Lower leg skin (tissue), 4 donors: Measurements from ENCODE around the gene OR51B5. TPM values are rescaled to one million over a fixed set of nuclear protein-coding genes. Genes with fewer than 3 reads are reported as not detected.
"Not testable (repeated sequence)": the region's sequence is repeated elsewhere in the genome, so short reads cannot be mapped to it uniquely, and the experiment has no call there.

ENCODE experiments used
- DNase-seq, 2 donors: peaks; one replicate each; pipeline ENCODE4 v3.0.0-alpha.2; 2019; ENCODE audit warnings: low spot score in 2 of 2
- H3K4me3 ChIP-seq: fragments of 200-600 bp; sonication (generic); 2 replicates; pipeline ENCODE4 v1.5.1; 2017; ENCODE audit warnings: mild to moderate bottlenecking, low read depth; ENCODE audit not compliant: poor library complexity, severe bottlenecking
- CTCF ChIP-seq, 3 donors: fragments of 450-650 bp; IDR thresholded peaks; one replicate each; pipeline ENCODE4 v1.5.1; 2016; ENCODE audit warnings: antibody characterized with exemption in 3 of 3, mild to moderate bottlenecking in 3 of 3, moderate library complexity in 2 of 3
- POLR2A ChIP-seq, 2 donors: fragments of 450-650 bp; IDR thresholded peaks; one replicate each; pipeline ENCODE4 v1.6.1; 2016 to 2017; ENCODE audit warnings: antibody characterized with exemption in 2 of 2, mild to moderate bottlenecking in 1 of 2, moderate library complexity in 1 of 2
- WGBS, 2 donors: methylation state at CpG; one replicate each; pipeline ENCODE4 v1.1.5; 2018; 5-methylcytosine and 5-hydroxymethylcytosine counted together
- intact Hi-C: fragments of 100-400 bp; cut with DNase I; formaldehyde crosslinking; loops from one replicate; pipeline ENCODE4 v1.15.0; 2023; ENCODE audit warnings: low total_unique reads
- total RNA-seq, 4 donors: library from RNA; depleted of rRNA; stranded (reverse); fragments of >200 nt; gene quantifications; one replicate each; pipeline ENCODE4 v1.1.0, GENCODE V29; 2016

OR51B5 gene
- total RNA-seq, 4 donors from 2014 or later: not detected

GRCh38 chr11:5339771-5340322 is 3.5 kb downstream of the OR51B5 start:
- no peak overlapping the region for H3K4me3 ChIP-seq
- no peak for TF ChIP-seq POLR2A (IDR thresholded peaks at IDR 0.05)
- no peak for TF ChIP-seq CTCF (IDR thresholded peaks at IDR 0.05)
- WGBS, 2 donors: 75 to 90% methylated on average over 1 of the region's 1 CpG
- intact Hi-C loops: no loop called here
- no peak for DNase-seq

GRCh38 chr11:5337253-5337652 is 6.1 kb downstream of the OR51B5 start:
- 53 to 73% methylated on average over 1 of the region's 1 CpG for WGBS, 2 donors
- intact Hi-C loops, H3K4me3 ChIP-seq, DNase-seq: not testable (repeated sequence)

- intact Hi-C loops: no loop called here
- H3K4me3 ChIP-seq: no peak overlapping the region
- DNase-seq: no peak
- TF ChIP-seq CTCF (IDR thresholded peaks at IDR 0.05) (no peak), POLR2A (IDR thresholded peaks at IDR 0.05) (no peak)
Measured at GRCh38 chr11:5336331-5336730, 7.0 kb downstream of the OR51B5 start.

- H3K4me3 ChIP-seq: no peak overlapping the region
- intact Hi-C loops: no loop called here
- no peak for TF ChIP-seq POLR2A (IDR thresholded peaks at IDR 0.05)
- TF ChIP-seq CTCF (IDR thresholded peaks at IDR 0.05): no peak
- no peak for DNase-seq
- 43 to 62% methylated on average over 1 of the region's 1 CpG for WGBS, 2 donors
Measured at GRCh38 chr11:5335170-5335569, 8.2 kb downstream of the OR51B5 start.

GRCh38 chr11:5324197-5324596 is 19.1 kb downstream of the OR51B5 start, which contains the start of gene OR51B2:
OR51B2 (minus strand) TSS chr11:5324297; CDS start chr11:5324297, 0 bp downstream.
- DNase-seq: no peak
- intact Hi-C loops: no loop called here
- 74% methylated on average over 3 of the region's 3 CpGs for WGBS, 2 donors
- TF ChIP-seq POLR2A (IDR thresholded peaks at IDR 0.05): no peak
- TF ChIP-seq CTCF (IDR thresholded peaks at IDR 0.05): no peak
- H3K4me3 ChIP-seq: no peak within 1 kb of the TSS

- DNase-seq: no peak
- intact Hi-C loops: no loop called here
- no peak overlapping the region for H3K4me3 ChIP-seq
- no peak for TF ChIP-seq CTCF (IDR thresholded peaks at IDR 0.05)
- TF ChIP-seq POLR2A (IDR thresholded peaks at IDR 0.05): no peak
- WGBS, 2 donors: 58 to 85% methylated on average over 5 of the region's 5 CpGs
Measured at GRCh38 chr11:5317292-5317691, 26.0 kb downstream of the OR51B5 start.

- 72 to 81% methylated on average over 3 of the region's 3 CpGs for WGBS, 2 donors
- H3K4me3 ChIP-seq, DNase-seq, intact Hi-C loops: not testable (repeated sequence)
Measured at GRCh38 chr11:5313326-5314023, 29.8 kb downstream of the OR51B5 start.
